H9 (cell line): ENCODE results near the gene FBXO28. TPM values are rescaled to one million over a fixed set of nuclear protein-coding genes. Genes with fewer than 3 reads are reported as not detected.

ENCODE experiments used
- DNase-seq: peaks from one replicate; pipeline ENCODE4 v3.0.0-alpha.2; 2017
- H2AFZ ChIP-seq: one replicate; pipeline ENCODE4 v1.6.1; 2013; ENCODE audit warnings: mild to moderate bottlenecking, low read length, control low read depth, moderate library complexity
- H2AK5ac ChIP-seq: 2 replicates; pipeline ENCODE4 v1.6.1; 2013; ENCODE audit warnings: low read length, control low read depth, mixed read lengths; ENCODE audit not compliant: insufficient read length
- H2BK120ac ChIP-seq: one replicate; pipeline ENCODE4 v1.6.1; 2013; ENCODE audit warnings: low read depth, mild to moderate bottlenecking, low read length, control low read depth, inconsistent platforms; ENCODE audit not compliant: poor library complexity, severe bottlenecking
- H2BK12ac ChIP-seq: 2 replicates; pipeline ENCODE4 v1.6.1; 2013; ENCODE audit warnings: low read length, control low read depth, mixed read lengths, low read depth; ENCODE audit not compliant: insufficient read length
- H2BK15ac ChIP-seq: 2 replicates; pipeline ENCODE4 v1.6.1; 2013; ENCODE audit warnings: low read depth, low read length, control low read depth
- H2BK20ac ChIP-seq: one replicate; pipeline ENCODE4 v1.6.1; 2013; ENCODE audit warnings: low read depth, mild to moderate bottlenecking, low read length, control low read depth, inconsistent platforms; ENCODE audit not compliant: poor library complexity, severe bottlenecking
- H2BK5ac ChIP-seq: 2 replicates; pipeline ENCODE4 v1.6.1; 2013; ENCODE audit warnings: low read length, control low read depth, mixed read lengths; ENCODE audit not compliant: insufficient read length
- H3K14ac ChIP-seq: 2 replicates; pipeline ENCODE4 v1.6.1; 2013; ENCODE audit warnings: low read length, control low read depth; ENCODE audit not compliant: insufficient read depth
- H3K18ac ChIP-seq: 2 replicates; pipeline ENCODE4 v1.6.1; 2013; ENCODE audit warnings: low read depth, mild to moderate bottlenecking, mixed read lengths, low read length, control low read depth; ENCODE audit not compliant: insufficient read length
- H3K23ac ChIP-seq: 2 replicates; pipeline ENCODE4 v1.6.1; 2013; ENCODE audit warnings: low read length, control low read depth, mixed read lengths, low read depth; ENCODE audit not compliant: insufficient read length
- H3K23me2 ChIP-seq: 2 replicates; pipeline ENCODE4 v1.6.1; 2013; ENCODE audit warnings: low read depth, mild to moderate bottlenecking, mixed read lengths, low read length, control low read depth; ENCODE audit not compliant: insufficient read length, poor library complexity, severe bottlenecking
- H3K27ac ChIP-seq: 2 replicates; pipeline ENCODE4 v1.5.1; 2013; ENCODE audit warnings: low read length, control low read depth, mixed read lengths, low read depth; ENCODE audit not compliant: insufficient read length
- H3K27me3 ChIP-seq: 2 replicates; pipeline ENCODE4 v1.6.1; 2013; ENCODE audit warnings: low read length, control low read depth, inconsistent platforms; ENCODE audit not compliant: insufficient read depth
- H3K4ac ChIP-seq: 2 replicates; pipeline ENCODE4 v1.6.1; 2013; ENCODE audit warnings: low read depth, mild to moderate bottlenecking, control low read depth, inconsistent platforms, low read length, moderate library complexity
- H3K4me1 ChIP-seq: 2 replicates; pipeline ENCODE4 v1.6.1; 2013; ENCODE audit warnings: low read length, control low read depth, inconsistent platforms; ENCODE audit not compliant: insufficient read depth
- H3K4me2 ChIP-seq: 2 replicates; pipeline ENCODE4 v1.6.1; 2013; ENCODE audit warnings: low read length, control low read depth, mixed read lengths; ENCODE audit not compliant: insufficient read length, insufficient read depth
- H3K56ac ChIP-seq: 2 replicates; pipeline ENCODE4 v1.6.1; 2013; ENCODE audit warnings: low read depth, mild to moderate bottlenecking, mixed read lengths, low read length, control low read depth; ENCODE audit not compliant: insufficient read length
- H3K79me1 ChIP-seq: 2 replicates; pipeline ENCODE4 v1.6.1; 2013; ENCODE audit warnings: low read depth, mild to moderate bottlenecking, moderate library complexity, low read length, control low read depth, inconsistent platforms; ENCODE audit not compliant: insufficient read depth, poor library complexity, severe bottlenecking
- H3K79me2 ChIP-seq: 2 replicates; pipeline ENCODE4 v1.6.1; 2013; ENCODE audit warnings: low read length, control low read depth, inconsistent platforms; ENCODE audit not compliant: insufficient read depth
- H3K9ac ChIP-seq: 2 replicates; pipeline ENCODE4 v1.6.1; 2013; ENCODE audit warnings: low read length, control low read depth, mixed read lengths; ENCODE audit not compliant: insufficient read length; ENCODE audit errors: extremely low read depth
- H3K9me3 ChIP-seq: one replicate; pipeline ENCODE4 v1.6.1; 2013; ENCODE audit warnings: low read depth, low read length, inconsistent platforms; ENCODE audit not compliant: control insufficient read depth
- H3T11ph ChIP-seq: one replicate; pipeline ENCODE4 v1.6.1; 2013; ENCODE audit warnings: mild to moderate bottlenecking, low read length, control low read depth, inconsistent platforms
- H4K20me1 ChIP-seq: one replicate; pipeline ENCODE4 v1.6.1; 2013; ENCODE audit not compliant: control insufficient read depth, insufficient read length, insufficient read depth
- H4K5ac ChIP-seq: 2 replicates; pipeline ENCODE4 v1.6.1; 2013; ENCODE audit warnings: low read depth, mild to moderate bottlenecking, mixed read lengths, low read length, control low read depth; ENCODE audit not compliant: insufficient read length
- H4K8ac ChIP-seq: replicated peaks from 2 replicates; pipeline ENCODE4 v1.6.1; 2013; ENCODE audit warnings: low read length, control low read depth, mixed read lengths, low read depth; ENCODE audit not compliant: insufficient read length
- H4K91ac ChIP-seq: 2 replicates; pipeline ENCODE4 v1.6.1; 2013; ENCODE audit warnings: low read depth, mild to moderate bottlenecking, moderate library complexity, mixed read lengths, low read length, control low read depth; ENCODE audit not compliant: insufficient read length
- H3K27ac Mint-ChIP-seq, 3 experiments: 2 replicates in 2 of 3; 3 replicates in 1 of 3; pipeline ENCODE4 v1.8.0; 2020 to 2021; ENCODE audit warnings: mixed read lengths in 3 of 3, mild to moderate bottlenecking in 1 of 3, moderate library complexity in 1 of 3
- H3K27me3 Mint-ChIP-seq: 2 replicates; pipeline ENCODE4 v1.8.0; 2021; ENCODE audit warnings: low read depth, mild to moderate bottlenecking, moderate library complexity, mixed read lengths
- H3K36me3 Mint-ChIP-seq, 3 experiments: 2 replicates in 2 of 3; 3 replicates in 1 of 3; pipeline ENCODE4 v1.8.0; 2020 to 2021; ENCODE audit warnings: low read depth in 3 of 3, mixed read lengths in 3 of 3; ENCODE audit not compliant: insufficient read depth in 1 of 3
- H3K4me1 Mint-ChIP-seq, 2 experiments: 2 replicates each; pipeline ENCODE4 v1.8.0; 2020; ENCODE audit warnings: mixed read lengths in 2 of 2
- H3K4me3 Mint-ChIP-seq, 2 experiments: 2 replicates in 1 of 2; 3 replicates in 1 of 2; pipeline ENCODE4 v1.8.0; 2020 to 2021; ENCODE audit warnings: mild to moderate bottlenecking in 2 of 2, mixed read lengths in 2 of 2, moderate library complexity in 1 of 2
- H3K9me3 Mint-ChIP-seq, 2 experiments: 2 replicates in 1 of 2; 3 replicates in 1 of 2; pipeline ENCODE4 v1.8.0; 2020; ENCODE audit warnings: mild to moderate bottlenecking in 2 of 2, mixed read lengths in 2 of 2, moderate library complexity in 1 of 2
- total RNA-seq: library from RNA; stranded (reverse); gene quantifications from 2 replicates; pipeline ENCODE4 v1.2.1, GENCODE V29; 2021
- TF ChIP-seq, protein P1 (sequence below): fragments of 200-600 bp; sonication (generic); conservative IDR thresholded peaks from 3 replicates; pipeline ENCODE4 v1.8.0; 2021; ENCODE audit warnings: antibody characterized with exemption, mild to moderate bottlenecking

Gene FBXO28
- total RNA-seq, 1 experiment from 2014 or later: 55.0 TPM

GRCh38 chr1:224107282-224107625 is 6.7 kb upstream of the FBXO28 start:
- H3K4me3 Mint-ChIP-seq: no peak overlapping the region
- no peak overlapping the region for H3K14ac ChIP-seq
- H2BK120ac ChIP-seq: no peak overlapping the region
- H3K4me1 ChIP-seq: no peaks in the 10 kb centered on the region
- no peak overlapping the region for H2BK12ac ChIP-seq
- no peak overlapping the region for H4K8ac ChIP-seq
- no peaks in the 10 kb centered on the region for H3K27me3 ChIP-seq
- no peak overlapping the region for H2AFZ ChIP-seq
- H3K4me2 ChIP-seq: no peak overlapping the region
- H4K91ac ChIP-seq: no peak overlapping the region
- no peak overlapping the region for H3K56ac ChIP-seq
- no peak overlapping the region for H4K5ac ChIP-seq
- DNase-seq: no peak
- H3K18ac ChIP-seq: no peak overlapping the region
- no peaks in the 10 kb centered on the region for H3K9me3 ChIP-seq
- H3K4me1 Mint-ChIP-seq: peaks cover 3% of the 10 kb centered on the region in 2 experiments; a peak in 3 of 4 replicates
- TF ChIP-seq, protein P1, sequence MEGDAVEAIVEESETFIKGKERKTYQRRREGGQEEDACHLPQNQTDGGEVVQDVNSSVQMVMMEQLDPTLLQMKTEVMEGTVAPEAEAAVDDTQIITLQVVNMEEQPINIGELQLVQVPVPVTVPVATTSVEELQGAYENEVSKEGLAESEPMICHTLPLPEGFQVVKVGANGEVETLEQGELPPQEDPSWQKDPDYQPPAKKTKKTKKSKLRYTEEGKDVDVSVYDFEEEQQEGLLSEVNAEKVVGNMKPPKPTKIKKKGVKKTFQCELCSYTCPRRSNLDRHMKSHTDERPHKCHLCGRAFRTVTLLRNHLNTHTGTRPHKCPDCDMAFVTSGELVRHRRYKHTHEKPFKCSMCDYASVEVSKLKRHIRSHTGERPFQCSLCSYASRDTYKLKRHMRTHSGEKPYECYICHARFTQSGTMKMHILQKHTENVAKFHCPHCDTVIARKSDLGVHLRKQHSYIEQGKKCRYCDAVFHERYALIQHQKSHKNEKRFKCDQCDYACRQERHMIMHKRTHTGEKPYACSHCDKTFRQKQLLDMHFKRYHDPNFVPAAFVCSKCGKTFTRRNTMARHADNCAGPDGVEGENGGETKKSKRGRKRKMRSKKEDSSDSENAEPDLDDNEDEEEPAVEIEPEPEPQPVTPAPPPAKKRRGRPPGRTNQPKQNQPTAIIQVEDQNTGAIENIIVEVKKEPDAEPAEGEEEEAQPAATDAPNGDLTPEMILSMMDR: no peak
- H3K36me3 Mint-ChIP-seq: no peaks in the 10 kb centered on the region
- H3K23ac ChIP-seq: no peak overlapping the region
- H3K9ac ChIP-seq: no peak overlapping the region
- no peak overlapping the region for H3K4ac ChIP-seq
- H3K9me3 Mint-ChIP-seq: no peaks in the 10 kb centered on the region
- no peak overlapping the region for H3K27ac Mint-ChIP-seq
- no peak overlapping the region for H2AK5ac ChIP-seq
- H2BK15ac ChIP-seq: no peak overlapping the region
- H3K27ac ChIP-seq: no peak overlapping the region
- peaks cover 7% of the 10 kb centered on the region for H3K27me3 Mint-ChIP-seq
- no peaks in the 10 kb centered on the region for H4K20me1 ChIP-seq
- no peaks in the 10 kb centered on the region for H3K79me2 ChIP-seq
- no peak overlapping the region for H3T11ph ChIP-seq
- H2BK5ac ChIP-seq: no peak overlapping the region
- H2BK20ac ChIP-seq: no peak overlapping the region
- no peaks in the 10 kb centered on the region for H3K79me1 ChIP-seq
- no peaks in the 10 kb centered on the region for H3K23me2 ChIP-seq
